Skeletal muscle cell (primary cell): ENCODE results near the gene RFPL2.
"Not testable (repeated sequence)": the region's sequence is repeated elsewhere in the genome, so short reads cannot be mapped to it uniquely, and the experiment has no call there.

ENCODE experiments used
- DNase-seq: peaks from one replicate; pipeline ENCODE4 v3.0.0-alpha.2; 2010; ENCODE audit warnings: low read depth
- H3K4me3 ChIP-seq: 2 replicates; pipeline ENCODE4 v1.5.1; 2011; ENCODE audit warnings: low read depth, mild to moderate bottlenecking, control low read depth, low read length, moderate library complexity

Gene RFPL2

DNA sequence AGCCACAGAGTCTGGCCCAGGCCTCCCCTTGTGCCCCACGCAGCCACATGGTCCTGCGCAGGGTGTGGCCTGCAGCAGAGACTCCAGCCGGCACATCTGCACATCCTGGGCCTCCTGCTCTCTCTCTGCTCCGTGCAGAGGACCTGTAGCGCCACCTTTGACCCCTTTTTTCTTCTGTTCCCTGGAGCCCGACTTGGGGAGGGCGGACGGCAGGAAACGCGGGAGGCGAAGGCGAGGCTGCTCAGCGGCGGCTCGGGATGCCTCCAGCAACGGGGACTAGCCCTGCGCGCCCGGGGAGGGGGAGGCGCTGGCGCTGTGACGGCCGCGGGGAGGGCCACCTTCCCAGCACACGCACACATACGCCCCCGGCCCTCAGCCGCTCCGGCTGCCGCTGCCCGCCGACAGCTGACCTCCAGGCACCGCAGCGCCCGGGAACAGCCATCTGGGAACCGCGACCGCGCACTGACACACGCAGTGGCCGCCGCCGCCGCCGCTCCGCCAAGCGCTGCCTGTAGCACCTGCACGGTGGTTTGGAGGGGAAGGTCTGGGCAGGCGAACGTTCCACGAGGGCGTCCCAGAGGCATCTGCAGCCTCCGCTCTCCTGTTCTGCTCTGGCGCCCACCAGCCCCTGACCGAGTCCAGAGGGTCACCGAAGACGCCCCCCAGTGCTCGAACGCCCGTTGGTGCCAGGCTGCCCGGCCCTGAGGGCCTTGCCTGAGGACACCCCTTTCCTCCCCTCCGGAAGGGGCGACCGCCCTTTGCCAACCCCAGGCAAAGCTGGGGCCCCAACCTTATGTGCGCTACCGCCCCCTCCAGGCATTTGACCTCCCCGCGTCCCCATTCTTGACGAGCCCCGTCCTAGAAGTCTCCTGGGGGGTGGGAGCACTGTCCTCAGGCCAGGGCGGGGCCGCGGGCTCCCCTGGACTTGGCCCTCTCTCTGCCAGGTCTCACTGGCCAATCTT, 28.9 kb downstream of the RFPL2 start:
- no peak for DNase-seq
- no peak overlapping the region for H3K4me3 ChIP-seq

DNA sequence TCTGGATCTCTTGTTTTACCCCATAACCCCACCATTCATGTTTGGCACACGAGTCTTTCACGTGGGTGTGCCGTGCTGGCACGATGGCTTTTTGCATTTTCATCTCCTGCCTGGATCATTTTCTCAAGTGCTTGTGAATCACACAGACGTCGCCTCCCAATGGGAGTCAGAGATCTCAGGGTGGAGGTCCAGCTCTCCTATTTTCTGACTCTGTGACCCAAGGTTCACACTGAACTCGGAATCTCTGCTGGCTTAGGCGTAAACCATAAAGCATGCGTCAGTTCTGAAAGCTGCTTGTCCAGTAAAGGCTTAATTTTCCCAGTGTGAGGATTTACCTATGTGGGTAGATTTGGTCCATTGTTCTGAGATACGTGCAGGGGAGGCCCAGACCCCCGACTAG, 29.8 kb downstream of the RFPL2 start:
- no peak overlapping the region for H3K4me3 ChIP-seq
- DNase-seq = no peak

DNA sequence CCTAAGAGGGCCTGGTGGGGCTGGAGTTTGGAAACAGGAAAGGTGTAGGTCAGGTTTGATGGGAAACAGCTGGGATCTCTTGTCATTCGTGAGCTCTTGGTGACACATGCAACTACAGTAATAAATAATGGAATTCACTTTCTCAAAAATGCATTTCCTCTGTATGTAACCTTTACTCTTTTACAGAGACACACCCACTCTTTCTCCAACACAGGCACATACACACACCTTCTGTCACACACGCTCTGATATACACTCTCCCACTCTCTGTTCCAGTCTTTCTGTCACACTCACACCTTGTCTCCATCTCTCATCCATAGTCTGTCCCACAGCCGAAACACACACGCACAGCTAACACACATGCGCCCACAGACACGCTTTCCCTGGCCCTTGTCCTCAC, 39.2 kb downstream of the RFPL2 start:
- no peak for DNase-seq
- no peak overlapping the region for H3K4me3 ChIP-seq

DNA sequence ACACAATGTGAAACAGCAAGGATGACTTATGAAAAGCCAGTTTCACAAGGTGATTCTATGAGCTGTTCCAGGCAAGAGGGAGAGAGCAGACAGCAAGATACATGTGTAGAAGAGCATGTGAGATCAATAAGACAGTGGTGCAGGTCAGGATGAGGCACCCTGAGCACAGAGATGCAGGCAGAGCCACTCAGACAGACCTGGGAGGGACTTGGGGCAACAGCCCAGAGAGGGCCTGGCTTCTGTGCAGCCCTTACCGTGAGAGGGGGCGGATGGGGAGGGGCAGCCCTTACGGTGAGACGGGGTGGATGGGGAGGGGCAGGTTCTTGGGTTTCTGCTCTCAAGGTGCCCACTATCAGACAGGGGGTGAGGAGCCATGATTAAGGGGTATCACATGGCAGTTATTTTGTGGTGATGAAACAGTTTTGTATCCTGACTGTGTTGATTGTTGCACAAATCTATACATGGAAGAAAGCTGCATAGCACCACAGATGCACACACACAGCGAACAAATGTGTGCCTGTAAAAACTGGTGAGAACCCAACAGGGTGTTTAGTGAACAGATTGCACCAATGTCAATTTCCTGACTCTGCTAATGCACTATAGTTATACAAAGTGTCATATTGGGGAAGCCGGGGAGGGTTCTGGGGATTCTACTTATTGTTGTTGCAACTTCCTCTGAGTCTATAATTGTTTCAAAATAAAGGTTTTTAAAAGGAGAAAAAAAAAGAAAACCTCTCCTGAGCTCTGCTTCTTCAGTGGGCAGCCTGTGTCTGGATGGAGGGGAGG, 40.6 kb downstream of the RFPL2 start:
- H3K4me3 ChIP-seq = no peak overlapping the region
- no peak for DNase-seq

DNA sequence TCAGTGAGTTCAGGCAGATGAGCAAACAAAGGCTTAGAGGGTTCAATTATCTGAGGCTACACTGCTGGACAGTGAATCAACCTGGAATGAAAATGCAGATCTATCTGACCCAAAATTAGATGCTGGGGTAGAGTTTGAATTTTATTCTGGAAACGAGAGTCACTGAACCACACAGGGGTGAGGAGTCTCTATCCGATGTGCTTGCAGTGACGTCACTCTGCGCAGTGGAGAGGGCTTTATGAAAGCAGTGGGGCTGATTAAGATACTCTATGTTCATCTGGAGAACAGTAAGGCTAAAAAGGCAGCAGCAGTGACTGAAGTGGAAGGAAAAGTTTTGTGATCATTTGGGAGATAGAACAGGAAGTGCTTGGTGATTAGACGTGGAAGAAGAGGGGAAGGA, 44.5 kb downstream of the RFPL2 start:
- not testable (repeated sequence) for DNase-seq, H3K4me3 ChIP-seq

DNA sequence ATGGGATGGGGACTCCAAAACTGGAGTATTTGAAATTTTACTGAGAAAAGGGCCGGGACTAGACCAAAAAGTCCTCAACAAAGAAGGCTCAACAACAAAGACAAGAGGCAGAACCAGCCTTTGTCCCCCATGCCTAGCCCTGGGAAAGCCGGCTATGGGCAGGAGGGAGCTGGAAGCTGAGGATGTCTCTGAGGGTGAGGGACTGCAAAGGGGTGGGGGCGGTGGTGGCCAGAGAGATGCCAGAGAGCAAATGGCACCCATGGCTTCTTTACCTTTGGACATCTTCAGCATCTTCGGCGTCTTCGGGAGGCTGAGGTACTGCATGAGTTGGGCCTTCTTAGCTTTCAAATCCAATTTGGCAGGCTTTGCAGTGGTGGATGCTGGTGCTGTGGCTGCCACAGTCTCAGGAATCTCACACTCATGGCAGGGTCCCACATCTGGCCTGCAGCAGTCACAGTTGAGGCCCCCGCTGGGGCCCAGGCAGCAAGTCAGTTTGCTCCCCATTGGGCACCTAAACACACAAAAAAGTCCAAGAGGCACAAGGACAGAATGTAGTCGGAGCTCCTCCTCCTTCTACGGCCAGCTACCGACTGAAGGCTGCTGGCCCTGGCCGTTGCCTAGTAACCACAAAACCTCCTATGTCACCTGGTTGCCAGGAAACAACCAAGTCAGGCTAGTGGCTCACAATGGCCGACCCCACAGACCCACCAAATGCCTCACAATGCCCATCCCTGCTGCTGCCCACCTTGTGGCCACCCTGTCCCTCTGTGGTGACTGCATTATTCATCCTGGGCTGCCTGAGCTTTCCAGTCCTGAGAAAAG, 46.0 kb downstream of the RFPL2 start, which contains the start of gene C22orf42:
TSS of gene C22orf42 (minus strand) at position 592 of the 822 bp plus-strand sequence. CDS start at position 504, 88 bp downstream.
- H3K4me3 ChIP-seq = no peak within 1 kb of the TSS

DNA sequence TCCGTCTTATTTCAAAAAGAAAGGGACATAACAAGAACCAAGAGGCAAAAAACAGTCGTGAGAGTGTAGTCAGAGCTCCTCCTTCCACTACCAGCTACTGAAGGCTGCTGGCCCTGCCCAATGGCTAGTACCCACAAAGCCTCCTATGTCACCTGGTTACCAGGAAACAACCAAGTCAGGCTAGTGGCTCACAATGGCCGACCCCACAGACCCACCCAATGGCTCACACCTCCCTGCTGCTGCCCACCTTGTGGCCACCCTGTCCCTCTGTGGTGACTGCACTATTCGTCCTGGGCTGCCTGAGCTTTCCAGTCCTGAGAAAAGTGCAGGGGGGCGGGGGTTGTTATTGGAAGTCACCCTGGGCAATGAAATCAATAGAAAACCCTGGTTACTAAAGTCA, 47.2 kb downstream of the RFPL2 start:
- not testable (repeated sequence) for DNase-seq, H3K4me3 ChIP-seq

More for the DNA sequence above, 46.0 kb downstream of the RFPL2 start, which contains the start of gene C22orf42:
- no peak for DNase-seq

DNA sequence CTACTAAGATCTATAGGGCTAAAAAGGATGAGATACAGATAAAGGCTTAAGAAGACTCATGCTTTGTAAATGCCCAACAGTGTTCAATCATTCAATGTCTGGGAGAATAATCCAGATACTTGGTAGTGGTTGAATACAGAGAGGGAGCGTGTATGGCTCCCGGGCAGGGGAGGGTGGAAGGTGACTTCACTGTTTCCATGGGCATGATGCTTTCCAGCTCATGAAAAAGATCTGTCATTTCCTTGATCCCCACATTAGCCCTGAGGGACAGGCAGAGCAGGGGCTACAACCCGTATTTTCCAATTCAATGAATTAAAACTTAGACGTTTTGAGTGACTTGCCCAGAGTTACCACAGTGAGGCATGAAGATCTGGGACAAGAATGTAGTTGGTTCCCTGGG, 50.1 kb downstream of the RFPL2 start:
- not testable (repeated sequence) for DNase-seq, H3K4me3 ChIP-seq

DNA sequence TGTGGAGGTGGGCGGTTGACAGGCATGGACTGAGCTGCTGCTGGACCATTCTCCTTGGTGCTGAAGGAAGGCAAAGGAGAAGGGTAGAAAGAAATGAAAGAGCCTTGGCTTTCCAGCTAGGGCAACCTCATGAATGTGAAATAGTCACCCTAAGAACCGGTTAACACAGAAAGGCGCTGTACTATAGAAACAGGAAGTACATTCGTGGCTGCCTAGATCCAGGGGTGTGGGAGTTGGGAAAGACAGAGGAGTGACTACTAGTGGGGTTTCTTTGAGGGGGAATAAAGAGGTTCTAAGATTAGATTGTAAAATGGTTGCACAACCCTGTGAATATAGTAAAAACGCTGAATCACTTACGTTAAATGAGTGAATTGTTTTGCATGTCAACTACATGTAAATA, 53.2 kb downstream of the RFPL2 start:
- not testable (repeated sequence) for H3K4me3 ChIP-seq, DNase-seq

DNA sequence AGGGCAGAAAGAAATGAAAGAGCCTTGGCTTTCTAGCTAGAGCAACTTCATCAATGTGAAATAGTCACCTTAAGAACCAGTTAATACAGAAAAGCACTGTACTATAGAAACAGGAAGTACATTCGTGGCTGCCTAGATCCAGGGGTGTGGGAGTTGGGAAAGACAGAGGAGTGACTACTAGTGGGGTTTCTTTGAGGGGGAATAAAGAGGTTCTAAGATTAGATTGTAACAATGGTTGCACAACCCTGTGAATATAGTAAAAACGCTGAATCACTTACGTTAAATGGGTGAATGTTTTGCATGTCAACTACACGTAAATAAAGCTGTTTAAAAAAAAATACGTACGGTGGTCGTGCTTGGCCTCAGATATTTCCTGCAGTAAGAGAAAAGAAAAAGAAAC, 54.2 kb downstream of the RFPL2 start:
- DNase-seq, H3K4me3 ChIP-seq: not testable (repeated sequence)

DNA sequence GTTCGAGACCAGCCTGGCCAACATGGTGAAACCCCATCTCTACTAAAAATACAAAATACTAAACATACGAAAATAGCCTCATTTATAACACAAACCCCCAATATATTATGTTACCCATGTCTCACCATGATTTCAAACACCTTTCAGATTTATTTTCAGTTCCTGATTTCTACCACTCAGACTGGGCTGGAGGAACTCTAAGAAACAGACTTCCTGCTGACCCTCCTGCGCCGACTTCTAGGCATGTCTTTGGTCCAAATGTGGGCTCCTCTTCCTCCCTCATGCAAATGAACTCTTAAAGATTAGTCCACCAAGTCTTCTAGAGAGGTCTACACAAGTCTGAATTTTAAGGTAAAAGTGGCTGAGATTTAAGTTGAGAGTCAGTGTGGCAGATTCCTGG, 56.5 kb downstream of the RFPL2 start:
- not testable (repeated sequence) for DNase-seq, H3K4me3 ChIP-seq

DNA sequence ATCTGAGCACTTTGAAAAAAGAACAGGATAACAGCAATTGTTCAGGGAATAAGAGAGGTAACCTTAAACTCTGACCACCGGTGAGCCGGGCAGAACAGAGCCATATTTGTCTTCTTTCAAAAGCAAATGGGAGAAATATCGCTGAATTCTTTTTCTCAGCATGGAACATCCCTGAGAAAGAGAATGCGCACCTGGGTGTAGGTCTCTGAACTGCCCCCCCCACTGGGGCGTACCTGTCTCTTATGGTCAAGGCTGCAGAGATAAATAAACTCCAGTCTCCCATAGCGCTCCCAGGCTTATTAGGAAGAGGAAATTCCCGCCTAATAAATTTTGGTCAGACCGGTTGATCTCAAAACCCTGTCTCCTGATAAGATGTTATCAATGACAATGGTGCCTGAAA, 57.7 kb downstream of the RFPL2 start:
- not testable (repeated sequence) for H3K4me3 ChIP-seq, DNase-seq

DNA sequence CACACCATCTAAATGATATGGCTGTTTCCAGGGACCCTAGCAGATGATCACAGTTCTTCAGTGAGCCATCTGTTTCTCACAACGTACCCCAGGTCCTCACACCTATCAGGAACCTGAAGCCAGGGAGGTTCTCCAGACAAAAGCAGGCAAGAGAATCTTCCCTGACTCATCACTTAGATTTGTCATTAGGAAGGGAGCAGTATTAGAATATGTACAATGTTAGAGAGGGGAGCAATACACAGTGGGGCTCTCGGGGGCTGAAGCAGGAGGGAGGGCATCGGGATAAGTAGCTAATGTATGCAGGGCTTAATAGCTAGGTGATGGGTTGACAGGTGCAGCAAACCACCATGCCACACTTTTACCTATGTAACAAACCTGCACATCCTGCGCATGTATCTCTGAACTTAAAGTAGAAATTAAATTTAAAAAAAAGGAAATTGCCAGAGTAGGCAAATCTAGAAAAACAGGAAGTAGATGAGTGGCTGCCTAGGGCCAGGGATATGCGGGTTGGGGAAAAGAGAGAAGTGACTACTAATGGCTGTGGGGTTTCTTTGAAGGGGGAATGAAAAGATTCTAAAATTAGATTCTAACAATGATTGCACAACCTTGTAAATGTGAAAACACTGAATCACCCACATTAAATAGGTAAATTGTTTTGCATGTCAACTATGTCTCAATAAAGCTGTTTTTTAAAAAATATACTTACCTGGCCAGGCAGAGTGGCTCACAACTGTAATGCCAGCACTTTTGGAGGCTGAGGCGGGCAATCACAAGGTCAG, 60.2 kb downstream of the RFPL2 start:
- H3K4me3 ChIP-seq = no peak overlapping the region
- DNase-seq = no peak

DNA sequence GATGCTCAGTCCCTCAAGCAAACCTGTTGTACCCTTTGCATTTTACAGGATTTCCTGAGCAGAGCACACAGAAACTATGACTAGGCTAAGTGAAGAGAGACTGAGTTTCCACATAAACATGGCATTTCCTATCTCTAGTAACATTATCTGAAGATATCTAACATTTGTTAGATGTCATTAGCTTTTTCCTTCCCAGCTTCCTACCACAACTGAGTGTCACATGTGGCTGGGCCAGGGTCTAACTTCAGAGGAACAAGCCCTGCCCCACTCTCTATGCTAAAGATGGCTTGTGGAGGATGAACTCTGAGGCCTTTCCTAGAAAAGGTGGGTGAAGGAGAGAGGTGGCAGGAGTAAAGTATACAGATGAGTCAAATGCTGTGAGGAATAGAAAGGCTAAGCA, 62.3 kb downstream of the RFPL2 start:
- H3K4me3 ChIP-seq = no peak overlapping the region
- no peak for DNase-seq

DNA sequence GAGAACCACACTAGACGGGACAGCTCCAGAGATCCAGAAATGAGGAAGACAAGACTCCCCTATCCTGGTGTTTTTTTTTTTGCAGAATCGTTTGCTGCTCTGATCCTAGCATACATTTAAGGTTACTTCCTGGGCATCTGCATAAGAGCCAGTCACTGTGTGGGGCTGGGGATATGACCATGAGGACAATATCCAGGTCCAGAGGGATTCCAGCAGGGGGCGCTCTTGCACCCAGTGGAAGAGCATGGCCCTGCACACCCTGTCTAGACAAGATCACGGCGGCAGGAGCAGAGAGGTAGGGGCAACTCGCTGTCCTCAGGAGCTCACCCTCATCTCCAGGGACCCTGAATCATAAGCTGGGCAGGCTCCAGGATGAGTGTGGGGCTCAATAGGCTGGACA, 64.2 kb downstream of the RFPL2 start:
- not testable (repeated sequence) for H3K4me3 ChIP-seq, DNase-seq
